Urothelium cell line (cell line): Measurements from ENCODE around the gene EPG5.
"Not testable (repeated sequence)": the region's sequence is repeated elsewhere in the genome, so short reads cannot be mapped to it uniquely, and the experiment has no call there.

Experiments
- DNase-seq: peaks from one replicate; pipeline ENCODE4 v3.0.0; 2011; ENCODE audit warnings: low spot score, mixed read lengths
- FAIRE-seq: peaks from 2 replicates; lab custom pipeline; 2011; peaks lifted over from hg19 to GRCh38; lab: Jason Lieb, UNC

EPG5 gene

GRCh38 chr18:45843019-45843418 is 124.1 kb downstream of the EPG5 start:
- no peak for DNase-seq
- FAIRE-seq, result no peak

- DNase-seq (no peak), FAIRE-seq (no peak)
Measured at GRCh38 chr18:45841765-45842442, 125.2 kb downstream of the EPG5 start.

- FAIRE-seq (no peak), DNase-seq (no peak)
Measured at GRCh38 chr18:45841060-45841764, 125.9 kb downstream of the EPG5 start.

GRCh38 chr18:45839414-45840395 is 127.4 kb downstream of the EPG5 start:
- FAIRE-seq, result no peak
- no peak for DNase-seq

GRCh38 chr18:45838302-45839070 is 128.6 kb downstream of the EPG5 start:
- FAIRE-seq, result no peak
- DNase-seq, result no peak

GRCh38 chr18:45837283-45838070 is 129.7 kb downstream of the EPG5 start:
- no peak for DNase-seq
- no peak for FAIRE-seq

GRCh38 chr18:45836242-45837205 is 130.6 kb downstream of the EPG5 start:
- DNase-seq, result no peak
- FAIRE-seq, result no peak

GRCh38 chr18:45835057-45835636 is 132.0 kb downstream of the EPG5 start:
- DNase-seq (no peak), FAIRE-seq (no peak)

GRCh38 chr18:45834306-45834705 is 132.8 kb downstream of the EPG5 start:
- no peak for FAIRE-seq
- DNase-seq, result no peak

GRCh38 chr18:45833846-45834245 is 133.3 kb downstream of the EPG5 start:
- FAIRE-seq (no peak), DNase-seq (no peak)

- FAIRE-seq, result no peak
- DNase-seq, result no peak
Measured at GRCh38 chr18:45830917-45831316, 136.2 kb downstream of the EPG5 start.

- FAIRE-seq, result no peak
Measured at GRCh38 chr18:45829855-45830254, 137.3 kb downstream of the EPG5 start.

GRCh38 chr18:45828917-45829811 is 138.0 kb downstream of the EPG5 start:
- DNase-seq (no peak), FAIRE-seq (no peak)

More at GRCh38 chr18:45829855-45830254, 137.3 kb downstream of the EPG5 start:
- DNase-seq, result no peak

- not testable (repeated sequence) for FAIRE-seq
Measured at GRCh38 chr18:45826716-45827115, 140.4 kb downstream of the EPG5 start.

GRCh38 chr18:45826084-45826483 is 141.0 kb downstream of the EPG5 start:
- FAIRE-seq, result no peak
- no peak for DNase-seq

More at GRCh38 chr18:45826716-45827115, 140.4 kb downstream of the EPG5 start:
- not testable (repeated sequence) for DNase-seq

- FAIRE-seq, result no peak
Measured at GRCh38 chr18:45825258-45826044, 141.7 kb downstream of the EPG5 start, which contains the start of gene SIGLEC15. TSS of gene SIGLEC15 (plus strand) at chr18:45825675. CDS start at chr18:45825729, 54 bp downstream.

More at GRCh38 chr18:45825258-45826044, 141.7 kb downstream of the EPG5 start, which contains the start of gene SIGLEC15:
- DNase-seq, result no peak
